ENCODE data around the gene NUP50. TPM values are rescaled to one million over a fixed set of nuclear protein-coding genes. Genes with fewer than 3 reads are reported as not detected.

The NUP50 gene
- polyA plus RNA-seq, 12 donors, result 16.9 to 55.7 (median 24.9) TPM; not detected in 1

- no peak for DNase-seq
These were observed 62.2 kb downstream of the NUP50 start for GRCh38 chr22:45225732-45226502.

GRCh38 chr22:45226503-45227186, 62.9 kb downstream of the NUP50 start:
- DNase-seq, result no peak

GRCh38 chr22:45227645-45228400, 64.1 kb downstream of the NUP50 start:
- no peak for DNase-seq

GRCh38 chr22:45228401-45228754, 64.7 kb downstream of the NUP50 start:
- DNase-seq, result no peak

- DNase-seq, result no peak
These were observed 65.5 kb downstream of the NUP50 start for GRCh38 chr22:45229181-45229580.

DNA sequence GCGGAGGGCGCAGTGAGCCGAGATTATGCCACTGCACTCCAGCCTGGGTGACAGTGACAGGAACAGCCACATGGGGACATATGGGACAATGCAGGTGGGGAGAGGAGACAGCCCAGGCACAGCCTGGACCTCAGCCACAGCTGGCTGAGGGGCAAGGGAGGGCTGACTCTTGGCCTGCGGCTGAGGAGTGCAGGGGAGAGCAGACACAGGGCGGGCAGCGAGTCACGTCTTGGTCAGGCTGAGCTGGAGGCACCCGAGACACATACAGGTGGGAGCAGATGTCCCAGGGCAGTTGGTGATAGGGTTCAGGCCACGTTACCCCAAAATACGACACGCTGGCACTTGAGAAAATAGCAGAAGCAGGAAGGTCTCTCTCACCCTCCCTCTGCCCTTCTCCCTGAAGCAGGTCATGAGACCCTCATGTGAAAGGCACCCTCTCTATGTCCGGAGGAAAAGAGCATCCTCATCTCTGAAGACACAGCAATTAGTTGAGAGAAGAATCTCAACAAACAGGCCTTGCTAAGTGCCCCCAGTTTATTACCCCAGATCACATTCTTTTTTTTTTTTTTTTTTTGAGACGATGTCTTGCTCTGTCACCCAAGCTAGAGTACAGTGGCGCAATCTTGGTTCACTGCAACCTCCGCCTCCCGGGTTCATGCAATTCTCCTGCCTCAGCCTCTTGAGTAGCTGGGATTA, 66.4 kb downstream of the NUP50 start:
- no peak for DNase-seq

GRCh38 chr22:45231293-45231692, 67.6 kb downstream of the NUP50 start:
- no peak for DNase-seq

- DNase-seq, result no peak
These were observed 69.7 kb downstream of the NUP50 start for GRCh38 chr22:45233386-45233785.

DNA sequence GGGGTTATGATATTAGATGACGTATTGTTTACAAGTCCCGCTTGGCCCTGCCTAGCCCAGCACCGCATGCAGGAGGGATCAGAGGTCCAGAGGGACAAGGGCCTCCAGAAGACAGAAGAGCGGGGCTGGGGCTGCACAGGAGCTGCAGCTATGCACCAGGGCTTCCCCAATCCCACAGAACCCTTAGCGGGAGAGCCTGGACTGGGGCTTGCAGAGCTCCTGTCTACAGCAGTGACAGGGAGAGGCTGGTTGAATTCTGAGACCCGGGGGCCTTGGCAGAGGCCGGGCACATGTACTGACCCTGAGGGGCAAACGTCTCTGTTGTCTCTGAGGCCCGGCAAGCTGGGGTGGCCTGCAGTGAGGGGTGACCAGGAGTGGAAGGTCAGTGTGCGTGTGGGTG, 70.1 kb downstream of the NUP50 start:
- no peak for DNase-seq

GRCh38 chr22:45235101-45235777, 71.5 kb downstream of the NUP50 start:
- DNase-seq, result no peak

DNA sequence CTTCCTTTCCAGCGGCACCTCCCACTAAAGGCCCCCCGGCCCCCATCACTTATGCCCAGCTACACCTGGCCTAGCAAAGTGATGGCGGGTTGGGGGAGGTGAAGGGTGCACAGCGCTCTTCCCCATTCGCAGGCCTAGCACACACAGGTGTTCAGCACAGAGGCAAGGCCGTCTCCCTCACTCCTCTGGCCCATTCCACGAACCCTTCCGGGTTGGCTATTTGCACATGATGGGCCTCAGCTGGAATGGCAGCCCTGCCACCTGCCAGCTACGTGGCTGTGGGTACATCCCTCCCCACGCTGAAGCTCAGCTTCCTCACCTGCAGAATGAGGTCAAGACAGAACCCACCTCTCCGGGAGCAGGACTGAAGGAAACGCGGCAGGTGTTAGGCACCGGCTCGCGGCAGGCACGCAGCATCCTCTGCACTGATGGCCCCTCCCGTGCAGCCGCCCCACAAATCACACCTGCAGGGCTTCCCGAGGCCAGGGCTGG, 72.2 kb downstream of the NUP50 start:
- DNase-seq, result no peak

DNA sequence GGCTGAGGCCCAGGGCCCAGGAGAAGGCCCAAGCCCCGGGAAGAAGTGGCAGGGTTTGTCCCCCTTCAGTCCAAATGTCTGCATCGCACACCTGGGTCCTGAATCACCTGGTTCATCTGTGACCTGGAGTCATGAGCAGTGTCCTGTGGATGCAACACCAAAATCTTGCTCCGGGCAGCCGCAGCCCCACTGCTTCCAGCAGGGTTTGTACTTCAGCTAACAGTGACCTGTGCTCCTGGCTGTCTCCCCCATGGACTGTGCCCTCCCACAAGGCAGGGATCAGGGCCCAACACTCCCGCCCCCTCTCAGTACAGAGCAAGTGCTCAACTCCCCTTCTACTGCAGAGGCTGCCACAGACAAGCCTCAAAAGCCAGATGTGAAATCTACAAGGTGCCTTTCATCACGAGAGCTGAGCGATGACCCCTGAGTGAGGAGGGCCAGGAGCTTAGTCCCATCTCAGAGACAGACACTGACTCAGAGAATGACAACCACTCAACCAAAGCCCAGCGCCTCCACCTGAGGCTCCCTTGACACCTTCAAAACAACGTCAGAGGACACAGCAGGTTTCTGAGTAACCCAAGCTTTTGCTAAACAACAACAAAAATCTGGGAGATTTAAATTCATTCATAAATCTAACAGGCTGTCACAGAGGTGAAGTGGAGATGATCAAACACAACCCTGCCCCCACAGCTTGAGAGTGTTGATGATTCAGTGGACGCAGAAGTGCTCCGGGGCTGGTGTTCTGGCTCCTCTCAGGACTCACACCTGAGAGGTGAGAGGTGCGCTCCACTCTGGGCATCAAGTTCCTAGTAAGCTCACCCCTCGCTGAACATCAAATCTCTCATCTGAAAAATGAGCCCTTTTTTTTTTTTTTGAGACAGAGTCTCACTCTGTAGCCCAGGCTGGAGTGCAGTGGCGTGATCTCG, 73.6 kb downstream of the NUP50 start:
- DNase-seq, result no peak

Other genes starting within 250 kb of the NUP50 start
- gene PHF21B, start 153.9 kb upstream of the NUP50 start, polyA plus RNA-seq (ENCODE audit: insufficient read length in 12 of 12), result 1 to 10 TPM in 1 of 12 donors, under 1 TPM in 9, not detected in 2; 0.28 to 1.7 (median 0.48) TPM
- 10 to 100 TPM in 11 of 12 donors, not detected in 1; 10.9 to 42.3 (median 14.1) TPM for gene KIAA0930, start 77.0 kb downstream of the NUP50 start, polyA plus RNA-seq (ENCODE audit: insufficient read length in 12 of 12)
- gene UPK3A, start 121.0 kb downstream of the NUP50 start, polyA plus RNA-seq (ENCODE audit: insufficient read length in 12 of 12), result under 1 TPM in 2 of 12 donors, not detected in 10; 0.18 to 0.28 TPM
- gene FAM118A, start 146.0 kb downstream of the NUP50 start, polyA plus RNA-seq (ENCODE audit: insufficient read length in 12 of 12), result 100 to 1,000 TPM in 1 of 12 donors, 10 to 100 TPM in 10, not detected in 1; 13.0 to 121 (median 15.3) TPM
- under 1 TPM in 10 of 12 donors, not detected in 2; 0.04 to 0.23 (median 0.10) TPM for gene SMC1B, start 249.7 kb downstream of the NUP50 start, polyA plus RNA-seq (ENCODE audit: insufficient read length in 12 of 12)
- 1 to 10 TPM in 10 of 12 donors, not detected in 2; 1.3 to 3.7 (median 2.0) TPM for gene RIBC2, start 249.8 kb downstream of the NUP50 start, polyA plus RNA-seq (ENCODE audit: insufficient read length in 12 of 12)

Data from muscle of arm (tissue), 12 donors.